ENCODE data around the gene CDC42BPG.

CDC42BPG gene, protein sequence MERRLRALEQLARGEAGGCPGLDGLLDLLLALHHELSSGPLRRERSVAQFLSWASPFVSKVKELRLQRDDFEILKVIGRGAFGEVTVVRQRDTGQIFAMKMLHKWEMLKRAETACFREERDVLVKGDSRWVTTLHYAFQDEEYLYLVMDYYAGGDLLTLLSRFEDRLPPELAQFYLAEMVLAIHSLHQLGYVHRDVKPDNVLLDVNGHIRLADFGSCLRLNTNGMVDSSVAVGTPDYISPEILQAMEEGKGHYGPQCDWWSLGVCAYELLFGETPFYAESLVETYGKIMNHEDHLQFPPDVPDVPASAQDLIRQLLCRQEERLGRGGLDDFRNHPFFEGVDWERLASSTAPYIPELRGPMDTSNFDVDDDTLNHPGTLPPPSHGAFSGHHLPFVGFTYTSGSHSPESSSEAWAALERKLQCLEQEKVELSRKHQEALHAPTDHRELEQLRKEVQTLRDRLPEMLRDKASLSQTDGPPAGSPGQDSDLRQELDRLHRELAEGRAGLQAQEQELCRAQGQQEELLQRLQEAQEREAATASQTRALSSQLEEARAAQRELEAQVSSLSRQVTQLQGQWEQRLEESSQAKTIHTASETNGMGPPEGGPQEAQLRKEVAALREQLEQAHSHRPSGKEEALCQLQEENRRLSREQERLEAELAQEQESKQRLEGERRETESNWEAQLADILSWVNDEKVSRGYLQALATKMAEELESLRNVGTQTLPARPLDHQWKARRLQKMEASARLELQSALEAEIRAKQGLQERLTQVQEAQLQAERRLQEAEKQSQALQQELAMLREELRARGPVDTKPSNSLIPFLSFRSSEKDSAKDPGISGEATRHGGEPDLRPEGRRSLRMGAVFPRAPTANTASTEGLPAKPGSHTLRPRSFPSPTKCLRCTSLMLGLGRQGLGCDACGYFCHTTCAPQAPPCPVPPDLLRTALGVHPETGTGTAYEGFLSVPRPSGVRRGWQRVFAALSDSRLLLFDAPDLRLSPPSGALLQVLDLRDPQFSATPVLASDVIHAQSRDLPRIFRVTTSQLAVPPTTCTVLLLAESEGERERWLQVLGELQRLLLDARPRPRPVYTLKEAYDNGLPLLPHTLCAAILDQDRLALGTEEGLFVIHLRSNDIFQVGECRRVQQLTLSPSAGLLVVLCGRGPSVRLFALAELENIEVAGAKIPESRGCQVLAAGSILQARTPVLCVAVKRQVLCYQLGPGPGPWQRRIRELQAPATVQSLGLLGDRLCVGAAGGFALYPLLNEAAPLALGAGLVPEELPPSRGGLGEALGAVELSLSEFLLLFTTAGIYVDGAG (N-terminal part only)

DNA sequence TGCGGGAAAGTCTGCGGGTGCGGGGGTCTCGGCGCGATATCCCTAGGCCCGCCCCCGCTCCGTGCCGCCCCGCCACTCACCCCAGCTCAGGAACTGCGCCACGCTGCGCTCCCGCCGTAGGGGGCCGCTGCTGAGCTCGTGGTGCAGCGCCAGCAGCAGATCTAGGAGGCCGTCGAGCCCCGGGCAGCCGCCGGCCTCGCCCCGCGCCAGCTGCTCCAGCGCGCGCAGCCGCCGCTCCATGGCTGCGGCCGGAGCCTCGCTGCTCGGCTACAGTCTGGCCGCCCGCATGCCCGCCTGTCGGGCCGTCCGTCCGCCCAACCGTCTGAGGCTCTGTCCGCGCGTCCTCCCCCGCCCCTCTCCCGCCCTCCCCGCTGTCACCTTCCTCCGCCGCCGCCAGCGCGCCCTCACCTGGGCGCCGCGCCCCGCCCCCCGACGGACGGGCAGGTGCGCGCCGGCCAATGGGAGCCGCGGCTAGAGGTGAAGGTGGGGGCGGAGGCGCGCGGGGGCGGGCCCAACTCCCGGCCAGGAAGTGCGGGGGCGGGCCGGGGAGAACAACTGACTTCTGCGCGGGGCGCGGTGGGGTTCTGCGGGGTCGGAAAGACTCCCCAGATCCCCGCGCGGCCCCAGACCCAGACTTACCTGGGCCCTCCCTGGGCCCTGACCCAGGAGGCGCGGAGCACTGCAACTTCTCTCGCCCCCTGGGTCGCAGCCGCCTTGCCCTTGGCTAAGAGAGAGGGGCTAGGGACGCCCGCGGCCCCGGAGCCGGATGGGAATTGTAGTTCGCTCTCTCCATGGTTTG lies at the start of gene CDC42BPG:
CDC42BPG (minus strand) TSS at position 324 of the 799 bp plus-strand sequence; CDS start at position 240, 84 bp downstream.
- peak; percentile 43 for DNase-seq

DNA sequence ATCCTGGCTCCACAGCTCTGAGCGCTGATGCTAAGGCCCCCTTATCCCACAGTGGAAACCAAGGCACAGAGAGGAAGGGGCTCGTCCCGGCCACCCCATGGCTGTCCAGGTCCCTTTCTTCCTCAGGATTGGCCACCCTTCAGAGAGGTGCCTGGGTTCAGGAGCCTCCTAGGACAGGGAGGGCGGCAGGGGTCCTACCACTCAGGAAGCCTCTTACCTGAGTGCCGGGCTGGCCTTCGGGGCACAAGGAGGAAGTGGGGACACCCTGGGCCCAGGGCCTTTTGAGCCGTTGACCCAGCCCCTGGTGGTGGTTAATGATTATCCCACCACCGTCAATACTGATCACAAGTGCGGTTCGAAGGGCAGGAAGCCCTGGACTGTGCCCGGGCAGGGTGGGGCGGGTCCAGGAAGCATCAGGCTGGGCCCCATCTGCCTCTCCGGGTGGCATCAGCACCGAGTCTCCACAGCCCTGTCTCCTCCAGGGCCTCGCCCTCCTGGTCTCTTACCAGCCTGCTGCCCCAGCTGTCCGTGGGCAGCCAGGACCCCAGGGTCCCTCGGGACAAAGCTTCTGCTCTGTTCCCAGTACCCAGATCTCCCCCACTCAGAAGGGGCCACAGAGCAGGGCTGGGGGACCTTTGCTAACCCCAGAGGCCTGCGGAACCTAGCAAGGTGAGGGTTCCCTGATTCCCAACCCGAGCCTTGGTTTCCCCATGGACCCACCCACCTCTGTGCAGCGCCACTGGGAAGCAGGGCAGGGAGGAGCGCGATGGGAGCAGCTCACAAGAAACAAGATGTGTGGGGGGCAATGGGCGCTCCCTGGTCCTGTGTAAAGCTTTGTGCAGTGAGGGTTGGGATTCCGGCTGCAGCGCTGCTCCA lies 49.0 kb upstream of the CDC42BPG start:
- DNase-seq: no peak

DNA sequence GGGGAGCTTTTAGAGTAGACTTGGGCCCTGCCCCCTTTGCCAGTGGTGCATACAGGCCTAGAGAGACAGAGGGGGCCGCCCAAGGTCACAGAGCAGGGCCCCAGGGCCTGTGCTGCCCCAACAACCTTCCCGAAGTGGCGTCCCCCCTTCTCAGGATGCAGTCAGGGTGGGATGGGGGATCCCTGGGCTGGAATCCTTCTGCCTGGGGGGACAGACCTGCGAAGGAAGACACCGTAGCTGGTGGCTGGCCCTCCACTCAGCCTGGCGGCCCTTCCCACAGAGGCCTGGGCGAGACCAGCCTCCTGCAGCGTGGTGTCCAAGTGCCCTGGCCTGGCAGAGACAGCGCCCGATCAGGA lies 48.4 kb upstream of the CDC42BPG start:
- no peak for DNase-seq

DNA sequence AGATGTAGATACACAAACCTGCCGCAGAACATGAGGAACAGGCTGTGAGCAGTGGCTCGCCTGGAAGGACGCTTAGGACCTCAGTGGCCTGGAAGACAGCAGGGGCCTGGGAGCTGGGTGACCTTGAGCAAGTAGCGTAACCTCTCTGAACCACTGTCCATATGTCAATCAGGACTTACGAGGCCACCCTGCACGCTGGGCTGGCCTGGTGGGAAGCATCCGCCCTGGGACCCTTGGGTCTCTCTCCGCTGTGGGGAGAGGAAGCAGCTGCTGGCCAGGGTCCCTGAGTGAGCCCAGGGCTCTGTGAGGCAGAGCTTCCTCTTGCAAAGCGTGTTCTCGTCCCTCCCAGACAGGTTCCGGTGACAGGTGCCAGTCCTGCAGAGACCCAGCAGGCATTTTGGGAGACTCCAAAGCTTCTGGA lies 48.0 kb upstream of the CDC42BPG start:
- DNase-seq: no peak

DNA sequence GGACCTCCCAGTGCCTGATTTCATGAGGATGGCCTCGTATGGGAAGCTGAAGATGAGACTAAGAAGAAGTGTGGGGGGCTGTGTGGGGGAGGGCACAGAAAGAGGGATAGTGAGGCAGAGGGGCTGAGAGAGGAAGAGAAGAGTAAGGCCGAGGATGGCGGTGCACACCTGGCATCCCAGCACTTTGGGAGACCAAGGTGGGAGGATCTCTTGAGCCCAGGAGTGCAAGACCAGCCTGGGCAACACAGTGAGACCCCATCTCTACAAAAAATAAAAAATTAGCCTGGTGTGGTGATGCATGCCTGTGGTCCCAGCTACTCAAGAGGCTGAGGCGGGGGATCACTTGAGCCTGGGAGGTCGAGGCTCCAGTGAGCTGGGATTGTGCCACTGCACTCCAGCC lies 47.4 kb upstream of the CDC42BPG start:
- no peak for DNase-seq

DNA sequence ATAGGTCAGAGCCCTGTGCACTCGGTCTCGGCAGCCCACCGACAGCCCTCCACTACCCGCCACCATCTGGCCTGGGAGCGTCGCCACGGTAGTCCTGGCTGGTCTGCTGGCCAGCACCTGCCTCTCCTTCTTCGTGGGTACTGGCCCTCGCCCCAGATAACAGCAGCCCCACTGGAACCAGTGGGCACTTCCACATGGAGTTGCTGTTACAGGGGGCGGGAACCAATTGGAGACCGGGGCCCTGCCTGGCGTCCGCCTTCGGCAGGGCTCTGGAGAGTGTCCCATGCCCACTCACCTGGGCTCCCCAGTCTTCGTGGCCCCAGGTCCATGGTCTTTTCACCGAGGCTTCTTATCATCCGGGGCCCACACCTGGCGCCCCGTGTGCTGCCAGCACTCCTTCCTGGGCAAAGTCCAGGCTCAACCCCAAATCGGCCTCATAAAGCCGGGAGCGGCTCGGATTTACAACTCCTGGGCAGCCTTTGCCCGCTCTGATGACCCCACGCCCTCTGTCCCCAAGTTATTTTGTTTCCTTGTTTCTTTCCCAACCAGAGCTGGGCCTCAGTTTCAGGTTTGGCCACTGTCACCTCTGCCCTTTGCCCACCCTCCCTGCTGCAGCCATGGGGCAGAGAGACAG lies 46.9 kb upstream of the CDC42BPG start:
- DNase-seq: no peak

DNA sequence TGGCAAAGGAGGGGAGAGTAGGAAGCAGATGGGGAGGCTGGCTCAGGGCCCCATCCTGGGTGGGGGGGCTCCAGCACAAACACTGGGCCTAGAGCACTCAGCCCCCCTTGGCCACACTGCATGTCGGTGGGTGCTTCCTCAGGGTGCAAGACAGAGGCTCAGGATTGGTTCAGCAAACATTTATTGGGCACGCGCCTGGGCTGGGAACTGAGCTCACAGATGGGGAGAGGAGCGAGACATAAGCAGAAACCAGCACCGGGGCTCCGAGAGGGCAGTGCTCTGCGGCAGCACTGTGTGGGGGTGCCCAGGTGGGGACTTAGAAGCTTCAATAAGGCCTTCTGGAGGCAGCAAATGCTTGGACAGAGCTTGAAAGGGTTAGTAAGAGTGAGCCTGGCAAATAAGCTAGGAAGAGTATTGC lies 46.1 kb upstream of the CDC42BPG start:
- DNase-seq: no peak

DNA sequence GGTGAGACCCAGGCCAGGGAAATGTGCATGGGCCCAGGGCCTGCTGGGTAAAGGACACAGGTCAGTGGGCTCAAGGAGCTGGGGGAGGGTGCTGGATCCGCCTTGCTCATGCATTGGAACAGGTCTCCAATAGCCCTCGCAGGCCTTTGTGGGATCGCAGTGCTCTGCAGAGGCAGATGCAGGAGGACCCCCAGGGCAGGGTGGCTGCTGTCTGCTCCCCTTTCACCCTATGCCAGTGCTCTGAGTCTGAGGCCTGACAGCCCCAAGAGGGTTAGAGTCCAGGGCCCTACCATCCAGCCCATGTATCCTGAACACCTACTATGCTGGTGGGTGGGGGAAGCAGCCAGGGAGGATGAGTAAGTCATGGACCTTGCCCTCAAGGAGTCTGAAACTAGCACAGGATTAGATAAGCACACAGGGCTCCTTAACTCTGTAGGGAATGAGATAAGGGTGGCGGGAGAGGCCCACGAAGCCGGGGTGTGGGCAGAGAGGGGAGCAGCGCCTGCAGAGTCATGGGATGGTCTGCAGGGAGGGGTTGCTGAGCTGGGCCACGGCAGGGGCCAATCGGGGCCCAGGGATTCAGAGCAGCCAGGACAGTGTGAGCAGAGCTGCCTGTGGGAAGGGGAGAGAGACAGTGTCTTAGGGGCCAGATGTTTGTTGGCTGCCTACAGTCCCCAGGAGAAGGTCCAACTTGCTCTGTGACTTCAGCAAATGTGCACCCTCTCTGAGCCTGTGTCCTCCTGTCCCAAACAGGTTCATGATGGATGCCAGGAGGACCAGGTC lies 44.5 kb upstream of the CDC42BPG start:
- no peak for DNase-seq

DNA sequence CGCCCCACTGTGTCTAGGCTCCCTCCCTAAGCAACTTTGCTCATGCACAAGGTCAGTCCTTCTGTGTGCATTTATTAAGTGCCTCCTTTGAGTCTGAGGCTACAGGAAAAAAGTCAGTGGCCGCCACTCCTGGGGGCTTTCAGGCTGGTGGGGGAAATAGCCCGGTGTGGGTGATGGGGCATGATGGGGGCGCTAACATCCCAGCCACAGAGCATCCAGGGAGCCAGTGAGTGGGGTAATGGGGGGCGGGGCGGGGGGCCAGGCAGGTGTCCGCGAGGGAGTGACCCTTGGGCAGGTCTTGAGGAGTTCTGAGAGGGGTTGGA lies 43.9 kb upstream of the CDC42BPG start:
- DNase-seq: no peak

DNA sequence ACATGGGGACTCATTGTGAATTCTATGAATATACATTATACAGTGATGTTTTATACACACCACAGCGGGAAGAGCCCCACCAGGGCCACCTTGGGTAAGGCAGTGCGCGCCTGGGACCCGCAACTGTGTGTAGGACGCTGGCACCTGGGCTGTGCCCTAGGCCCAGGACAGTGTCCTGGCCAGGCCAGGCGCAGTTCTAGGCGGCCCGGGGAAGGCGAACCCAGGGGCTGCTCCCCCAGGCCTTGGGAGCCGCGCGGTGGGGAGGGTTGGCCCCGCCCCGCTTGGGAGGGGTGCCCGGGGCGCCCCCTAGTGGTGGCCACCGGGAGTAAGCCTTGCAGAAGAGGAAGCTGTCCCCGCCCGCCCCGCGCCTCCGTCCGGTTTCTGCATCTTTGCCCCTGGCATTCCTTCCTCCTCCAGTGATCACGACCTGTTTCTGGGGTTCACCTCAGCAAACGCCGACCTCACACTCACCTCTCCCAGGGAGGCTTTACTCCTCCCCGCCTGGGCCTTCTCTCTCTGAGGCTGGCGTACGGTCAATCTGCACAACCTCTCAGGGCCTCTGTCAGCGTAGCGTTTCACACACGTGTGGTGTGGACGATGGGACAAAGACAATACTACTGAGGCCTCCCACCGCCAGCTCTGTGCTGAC lies 43.4 kb upstream of the CDC42BPG start:
- peak; percentile 77 for DNase-seq

DNA sequence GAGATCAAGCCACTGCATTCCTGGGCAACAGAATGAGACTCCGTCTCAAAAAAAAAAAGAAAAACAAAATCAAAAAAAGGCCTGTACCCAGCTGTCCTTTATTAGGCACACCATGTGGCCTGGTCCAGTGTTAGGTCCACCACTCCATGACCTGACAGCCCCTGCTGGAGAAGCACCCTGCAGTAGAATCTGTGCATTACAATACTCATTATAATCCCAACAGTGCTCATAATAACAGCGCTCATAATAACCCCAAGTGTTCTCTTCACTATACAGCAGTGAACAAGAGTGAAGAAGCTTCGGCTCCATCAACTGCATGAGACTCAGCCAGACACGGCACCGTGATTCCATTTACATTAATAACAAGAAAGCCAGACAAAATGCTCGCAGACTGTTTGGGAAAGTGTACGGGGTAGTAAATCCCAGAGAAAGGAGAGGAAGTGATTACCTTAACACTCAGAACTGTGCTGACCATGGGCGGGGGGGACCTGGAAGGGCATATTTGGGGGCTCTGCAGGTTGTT lies 42.8 kb upstream of the CDC42BPG start:
- no peak for DNase-seq

DNA sequence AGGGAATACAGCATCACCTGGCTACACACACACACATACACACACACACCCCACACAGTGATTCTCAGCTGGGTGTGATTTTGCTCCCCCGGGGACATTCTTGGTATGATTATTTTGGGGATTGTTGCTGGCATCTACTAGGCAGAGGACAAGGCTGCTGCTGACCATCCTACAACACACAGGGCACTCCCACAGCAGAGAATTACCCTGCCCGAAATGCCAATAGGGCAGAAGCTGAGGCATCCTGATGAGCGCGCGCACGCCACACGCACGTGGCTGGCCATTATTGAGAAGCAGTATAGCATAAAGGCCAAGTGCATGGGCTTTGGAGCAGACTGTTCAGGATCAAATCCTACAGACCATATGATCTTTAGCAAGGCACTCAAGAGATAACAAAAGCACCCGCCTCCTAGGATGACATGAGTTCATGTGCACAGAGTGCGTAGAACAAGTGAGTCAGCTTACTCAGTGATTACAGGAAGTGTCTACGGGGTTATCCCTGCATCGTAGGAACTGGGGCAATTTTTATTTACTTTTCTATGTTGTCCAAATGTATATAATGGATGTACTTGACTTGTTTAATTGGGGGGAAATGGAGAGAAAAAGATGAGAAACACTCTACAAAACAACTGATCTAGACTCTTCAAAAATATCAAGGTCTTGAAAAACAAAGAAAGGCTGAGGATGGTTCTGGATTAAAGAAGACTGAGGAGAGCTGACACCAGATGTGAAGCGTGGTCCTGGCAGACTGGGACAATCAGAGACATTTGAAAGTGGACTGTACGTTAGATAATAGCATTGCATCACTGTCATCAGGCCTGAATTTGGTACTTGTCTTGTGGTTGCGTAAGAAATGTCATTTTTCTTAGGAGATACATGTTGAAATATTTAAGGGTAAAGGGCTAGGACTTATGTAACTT lies 41.2 kb upstream of the CDC42BPG start:
- DNase-seq: no peak

DNA sequence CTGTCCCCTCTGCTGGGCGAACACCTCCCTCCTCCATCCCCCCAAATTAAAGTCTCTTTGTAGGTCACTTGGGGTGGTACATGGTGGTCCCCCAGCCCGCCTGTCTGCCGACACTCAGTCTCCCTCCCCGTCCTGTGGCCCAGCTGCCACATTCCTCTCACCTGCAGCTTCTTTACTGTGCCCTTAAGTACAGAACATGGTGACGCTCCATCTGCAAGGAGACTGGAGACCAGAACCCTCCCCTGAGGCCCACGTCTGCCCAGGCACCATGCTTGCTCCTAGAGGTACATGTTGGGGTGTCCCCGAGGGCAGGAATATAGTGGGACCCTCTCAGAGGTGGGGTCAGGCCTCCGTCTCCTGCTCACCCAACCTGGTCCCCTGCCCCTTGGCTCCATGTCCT lies 39.6 kb upstream of the CDC42BPG start:
- DNase-seq: no peak

DNA sequence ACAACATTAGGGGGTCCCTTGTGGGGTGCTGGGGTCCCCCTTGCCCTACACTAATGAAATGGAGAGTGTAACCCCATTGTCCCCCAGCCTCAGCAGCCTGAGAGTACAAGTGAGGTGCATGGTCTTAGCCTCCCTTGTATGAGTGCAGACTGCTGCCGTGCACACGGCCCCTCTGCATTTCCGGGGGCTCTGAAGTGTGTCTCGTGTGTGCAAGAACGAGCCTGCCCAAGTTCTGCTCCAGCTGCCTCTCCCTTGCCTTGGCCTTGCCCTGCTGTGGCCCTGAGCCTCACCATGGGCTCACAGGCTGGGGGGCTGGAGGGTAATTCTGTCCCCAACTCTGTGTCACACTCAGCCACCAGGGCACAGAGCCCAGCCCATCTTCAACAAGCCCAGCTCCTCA lies 39.1 kb upstream of the CDC42BPG start:
- no peak for DNase-seq

DNA sequence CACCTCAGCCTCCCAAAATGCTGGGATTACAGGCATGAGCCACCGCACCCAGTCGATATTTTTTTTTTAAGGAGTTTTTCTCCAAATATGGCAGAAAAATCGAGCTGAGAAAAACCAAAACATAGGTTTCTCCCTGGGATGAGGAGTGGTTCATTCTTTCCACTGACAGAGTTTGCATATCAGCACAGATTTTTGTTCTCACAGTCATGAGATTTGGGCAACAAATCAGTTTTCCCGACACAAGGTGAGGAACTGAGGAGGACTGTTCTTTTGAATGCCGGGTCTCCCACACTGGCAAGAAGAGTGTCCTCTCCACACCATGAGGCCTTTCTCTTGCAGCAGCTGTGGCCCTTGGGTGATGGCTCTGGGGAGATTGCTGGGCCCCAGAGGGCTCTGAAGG lies 37.8 kb upstream of the CDC42BPG start:
- DNase-seq: no peak

DNA sequence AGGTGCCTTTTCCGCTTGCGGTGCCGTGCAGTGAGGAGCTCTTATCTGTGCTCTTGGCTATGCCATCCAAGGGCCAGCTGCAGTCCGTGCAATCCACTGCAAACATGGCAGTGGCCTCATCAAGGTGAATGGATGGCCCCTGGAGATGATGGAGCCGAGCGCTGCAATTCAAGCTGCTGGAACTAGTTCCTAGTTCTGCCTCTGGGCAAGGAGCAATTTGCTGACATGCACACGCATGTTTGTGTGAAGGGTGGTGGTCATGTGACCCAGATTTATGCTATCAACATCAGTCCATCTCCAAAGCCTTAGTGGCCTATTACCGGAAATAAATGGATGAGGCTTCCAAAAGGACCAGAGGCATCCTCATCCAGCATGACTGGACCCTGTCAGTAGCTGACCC lies 37.0 kb upstream of the CDC42BPG start:
- no peak for DNase-seq

DNA sequence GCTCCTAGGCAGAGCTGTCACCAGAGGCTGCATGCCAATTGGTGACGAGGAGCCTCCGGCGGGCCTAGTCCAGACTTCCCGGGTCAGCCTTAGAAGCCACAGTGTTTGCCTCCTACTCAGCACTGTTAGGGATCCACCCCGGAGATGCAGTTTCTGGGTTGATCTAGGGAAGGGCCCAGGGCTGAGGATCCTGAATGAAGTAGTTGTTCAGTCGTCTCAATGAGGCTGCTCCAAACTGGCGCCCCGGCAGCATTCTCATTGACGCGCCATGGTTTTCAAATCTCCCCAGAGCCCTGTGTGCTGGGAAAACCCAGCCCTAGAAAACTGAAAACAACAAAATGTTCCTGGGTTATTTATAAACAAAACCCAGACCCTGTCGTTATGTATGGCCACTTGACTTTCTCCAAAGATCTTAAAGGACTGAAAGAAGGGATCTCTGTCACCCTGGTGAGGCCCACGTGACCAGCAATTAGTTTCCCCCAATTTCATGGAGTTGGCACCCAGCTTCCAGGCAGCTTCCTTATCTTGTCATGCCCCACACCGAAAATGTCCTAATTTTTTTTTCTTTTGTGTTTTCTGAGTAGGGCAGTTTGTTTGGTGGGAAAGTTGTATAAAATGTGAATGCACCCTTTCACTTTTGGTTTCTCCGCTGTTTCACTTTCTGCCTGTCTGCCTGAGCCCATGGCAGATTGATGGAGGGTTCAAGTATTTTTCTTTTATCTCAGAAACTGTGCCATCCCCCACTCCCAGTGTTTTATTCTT lies 36.0 kb upstream of the CDC42BPG start:
- DNase-seq: no peak
